NCI-H2029 (cell line): ENCODE measurements around the gene PRPF6.
A peak's percentile ranks its signal among the peaks of the same experiment; 100 is the strongest.

Experiments used
- DNase-seq: peaks from one replicate; lab custom pipeline; 2025; lab: John Stamatoyannopoulos, UW

Gene PRPF6

DNA sequence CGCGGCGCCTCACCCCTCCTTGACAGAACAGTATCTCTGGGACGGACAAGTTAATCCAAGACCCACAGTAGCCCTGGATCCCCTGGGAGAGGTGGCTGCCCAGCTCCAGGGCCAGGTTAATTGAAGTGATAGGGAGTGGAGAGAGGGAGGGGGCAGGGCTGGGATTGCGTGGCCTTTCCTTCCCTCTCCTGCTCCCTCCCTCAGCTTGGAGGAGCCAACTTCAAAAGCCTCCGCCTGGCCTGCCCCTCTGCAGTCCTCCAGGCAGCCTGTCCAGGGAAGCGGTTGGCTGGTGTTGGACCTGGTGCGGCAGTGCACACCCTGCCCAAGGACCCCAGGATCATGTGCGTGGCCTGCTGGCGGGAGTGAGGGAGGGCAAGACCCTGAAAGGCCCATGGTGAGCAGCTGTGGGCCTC, 55.0 kb downstream of the PRPF6 start, which contains the start of gene C20orf204:
Gene C20orf204 (plus strand): TSS at position 250 of the 413 bp plus-strand sequence. CDS start 142 bp downstream, at position 392.
- DNase-seq, result no peak

DNA sequence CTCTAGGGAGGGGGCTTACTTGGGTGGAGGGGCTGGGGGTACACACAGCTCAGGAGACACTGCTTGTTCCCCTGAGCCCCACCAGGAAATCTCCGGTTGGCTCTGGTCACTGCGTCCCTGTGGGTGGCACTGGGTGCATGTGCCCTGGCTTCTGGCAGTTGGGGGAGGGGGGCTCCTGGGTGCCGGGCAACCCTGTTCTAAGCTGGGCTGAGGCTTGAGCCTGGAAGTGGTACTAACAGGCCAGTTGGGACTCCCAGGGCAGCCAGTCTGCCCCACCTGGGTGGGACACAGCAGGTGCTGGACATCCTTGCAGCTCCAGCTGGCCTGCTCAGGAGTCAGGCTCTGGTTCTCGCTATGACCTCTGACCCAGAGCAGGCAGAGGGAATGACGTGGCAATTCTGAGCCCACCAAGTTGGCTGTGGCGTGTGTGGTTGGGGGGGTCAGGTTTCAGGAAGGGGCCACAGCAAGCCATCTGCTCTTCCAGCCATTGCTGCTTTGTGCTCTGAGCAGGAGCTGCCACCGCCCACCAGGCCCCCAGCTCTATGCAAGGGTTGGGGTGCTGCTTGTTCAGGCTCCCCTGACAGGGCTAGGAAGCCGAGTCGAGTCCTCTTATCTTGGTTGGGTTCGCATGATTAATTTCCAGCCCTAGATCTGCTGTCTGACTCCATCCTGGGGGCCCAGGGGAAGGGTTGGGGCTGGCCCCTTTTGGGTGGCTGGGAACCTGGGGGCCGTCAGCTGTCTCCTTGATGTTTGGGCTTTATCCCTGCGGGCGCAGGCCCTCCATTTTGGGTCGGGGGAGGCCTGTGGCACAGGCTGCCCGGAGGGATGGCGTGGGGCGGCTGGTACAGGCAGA, 55.6 kb downstream of the PRPF6 start:
- DNase-seq, result no peak

DNA sequence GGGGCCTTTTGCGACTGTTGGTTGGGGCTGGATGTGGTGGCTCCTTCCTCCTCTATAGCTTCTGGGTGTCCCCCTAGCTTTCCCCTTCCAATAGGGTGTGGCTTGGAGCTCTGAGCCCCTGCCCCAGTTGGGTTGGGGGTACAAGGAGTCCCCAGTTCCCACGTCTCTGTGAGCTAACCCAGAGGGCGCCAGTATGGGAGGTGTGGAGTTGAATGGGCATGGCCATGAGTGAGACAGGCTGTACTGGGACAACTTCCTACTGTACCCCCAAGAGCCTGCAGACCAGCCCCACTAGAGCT, 56.2 kb downstream of the PRPF6 start:
- DNase-seq, result no peak

DNA sequence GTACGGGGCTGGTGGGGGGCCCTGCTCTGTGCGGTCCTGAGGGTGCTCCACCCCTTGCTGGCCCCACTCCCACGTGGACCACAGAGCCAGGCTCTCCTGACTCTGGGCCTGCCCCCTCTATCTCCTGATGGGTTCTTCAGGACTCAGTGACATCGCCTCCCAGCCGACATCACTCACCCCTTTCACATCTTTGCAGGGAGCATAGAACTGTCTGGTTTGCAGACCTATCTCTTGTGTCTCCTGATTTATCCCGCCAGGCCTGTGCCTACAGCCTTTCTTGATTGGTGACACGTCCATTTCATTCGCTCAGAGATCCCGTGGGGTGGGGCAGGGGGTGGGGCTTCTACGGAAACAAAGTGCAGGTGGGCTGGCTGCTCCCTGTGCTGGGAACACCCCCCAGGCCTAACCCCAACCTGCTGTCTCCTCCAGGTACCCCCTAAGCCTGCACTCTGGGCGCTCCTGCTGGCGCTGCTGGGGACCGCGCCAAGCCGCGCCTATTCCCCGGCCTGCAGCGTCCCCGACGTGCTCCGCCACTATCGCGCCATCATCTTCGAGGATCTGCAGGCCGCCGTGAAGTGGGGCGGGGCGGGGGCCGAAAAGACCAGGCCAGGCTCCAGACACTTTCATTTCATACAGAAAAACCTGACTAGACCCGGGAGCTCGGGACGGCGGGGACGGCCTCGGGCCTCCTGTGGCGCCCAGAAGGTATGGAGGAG, 56.7 kb downstream of the PRPF6 start:
- no peak for DNase-seq

DNA sequence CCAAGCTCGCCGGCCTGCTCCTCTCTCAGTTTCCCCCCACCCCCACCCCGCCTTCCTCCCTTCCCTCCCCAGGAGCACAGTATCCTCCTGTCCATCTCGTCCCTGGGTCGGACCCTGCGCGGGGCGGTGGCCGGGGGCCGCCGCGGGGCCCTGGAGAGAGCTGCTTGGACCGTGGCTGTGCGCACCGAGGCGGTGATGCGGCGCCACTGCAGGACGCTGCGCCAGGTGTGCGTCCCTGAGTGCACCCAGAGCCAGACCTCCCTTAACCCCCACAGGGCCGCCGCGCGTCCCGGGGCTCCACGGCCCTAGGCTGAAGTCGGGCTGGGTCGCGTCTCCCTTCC, 57.3 kb downstream of the PRPF6 start:
- DNase-seq, result no peak

DNA sequence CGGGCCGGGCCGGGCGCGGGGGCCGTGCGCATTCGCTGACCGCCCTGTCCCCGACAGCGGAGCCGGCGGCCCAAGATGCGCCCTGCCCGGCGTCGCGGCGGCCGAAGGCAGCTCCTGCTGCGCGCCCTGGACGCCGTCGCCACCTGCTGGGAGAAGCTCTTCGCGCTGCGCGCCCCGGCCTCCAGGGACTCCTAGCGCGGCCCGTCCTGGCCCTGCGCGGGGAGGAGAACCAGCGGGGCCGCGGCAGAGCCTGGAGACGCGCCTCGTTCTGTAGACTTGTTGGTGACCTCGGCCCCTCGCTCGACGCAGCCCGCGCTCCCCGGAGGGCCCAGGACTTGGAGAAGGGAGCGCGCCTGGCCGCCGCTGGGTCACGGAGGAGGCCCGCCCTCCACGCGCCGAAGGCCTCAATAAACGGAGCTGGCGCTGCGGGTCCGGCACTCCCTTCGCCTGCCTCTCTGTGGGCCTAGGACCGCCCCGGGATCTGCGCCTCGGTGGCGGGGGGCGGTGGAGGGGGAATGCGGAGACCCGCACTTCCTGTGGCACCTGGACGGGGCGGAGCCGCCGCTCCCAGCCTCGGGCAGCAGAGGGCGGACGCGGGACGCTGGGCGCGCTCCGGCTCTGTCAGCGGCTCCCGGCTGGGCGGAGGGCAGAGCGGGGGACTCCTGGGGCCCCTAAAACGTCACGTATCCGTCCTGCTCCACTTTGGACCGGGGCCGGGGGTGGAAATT, 57.8 kb downstream of the PRPF6 start:
- DNase-seq, result peak; percentile 31

DNA sequence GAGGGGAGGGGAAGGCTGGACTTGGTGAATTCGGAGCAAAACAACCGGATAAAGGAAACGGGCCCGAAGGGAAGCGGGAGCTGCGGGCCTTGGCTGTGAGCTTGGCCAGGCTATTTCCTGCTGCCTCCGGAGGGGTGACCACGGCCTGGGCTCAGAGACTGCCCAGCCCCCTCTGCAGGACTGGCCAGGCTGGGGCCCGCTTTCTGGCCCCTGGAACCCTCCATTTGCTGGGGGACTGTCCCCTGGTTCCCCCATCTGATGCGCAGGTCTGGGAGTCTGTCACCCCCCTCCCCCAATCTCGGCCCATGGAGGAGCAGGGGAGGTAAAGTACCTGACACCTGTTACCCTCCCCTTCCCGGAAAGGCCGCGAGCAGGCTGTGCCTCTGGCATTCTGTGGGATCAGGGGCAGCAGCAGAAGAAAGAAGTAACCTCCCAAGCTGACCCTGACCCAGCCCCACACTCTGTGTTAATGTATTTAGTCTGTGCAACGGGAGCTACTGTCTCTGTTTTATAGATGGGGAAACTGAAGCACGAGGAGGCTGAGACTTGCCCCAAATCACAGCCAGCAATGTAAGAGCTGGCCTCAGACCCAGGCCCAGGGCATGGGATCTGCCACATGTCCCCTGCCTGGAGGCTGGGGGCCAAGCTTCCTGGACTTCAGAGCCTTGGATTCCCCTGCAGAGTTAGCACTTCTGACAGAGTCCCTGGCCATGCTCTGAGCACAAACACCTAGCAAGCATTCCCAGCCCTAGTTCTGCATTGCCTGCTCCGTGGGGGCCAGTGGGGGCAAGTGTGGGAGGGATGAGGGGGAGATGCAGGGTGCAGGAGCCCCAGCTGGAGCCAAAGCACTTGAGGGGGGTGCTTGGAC, 58.6 kb downstream of the PRPF6 start:
- no peak for DNase-seq

DNA sequence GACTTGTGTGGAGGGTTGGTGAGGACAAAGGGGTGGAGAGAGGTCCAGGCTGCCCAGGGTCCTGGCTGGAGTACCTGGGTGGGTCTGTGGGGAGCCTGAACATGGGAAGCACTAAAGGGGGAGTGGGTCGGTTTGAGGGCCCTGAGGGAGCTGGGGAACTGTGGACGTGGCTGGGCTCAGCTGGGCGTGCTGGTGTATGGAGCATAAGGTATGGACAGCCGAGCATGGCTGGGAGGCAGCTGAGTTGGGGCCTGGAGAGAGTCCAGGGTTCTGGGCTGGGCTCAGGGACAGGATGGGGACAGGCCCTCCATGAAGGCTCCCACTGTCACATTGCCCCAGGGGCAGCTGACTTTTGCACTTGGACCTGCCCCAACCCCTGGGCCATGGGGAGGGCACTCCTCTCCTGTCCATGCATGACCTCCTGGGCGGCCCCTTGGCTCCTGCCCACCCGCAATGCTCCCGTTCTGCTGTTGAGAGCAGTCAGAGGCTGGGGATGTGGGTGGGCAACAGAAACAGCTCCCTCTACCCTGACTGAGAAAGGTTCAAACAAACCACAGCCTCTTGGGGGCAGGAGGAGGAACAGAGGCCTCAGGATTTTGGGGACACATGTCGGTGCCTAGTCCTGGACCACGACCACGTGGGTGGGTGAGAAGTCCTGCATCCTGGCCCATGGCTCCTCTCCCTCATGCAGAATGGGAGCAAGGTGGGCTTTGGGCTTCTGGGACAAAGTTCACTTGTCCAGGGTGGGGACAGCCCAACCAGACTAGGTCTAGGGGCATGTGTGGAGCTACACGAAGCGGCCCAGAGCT, 59.5 kb downstream of the PRPF6 start:
- no peak for DNase-seq

DNA sequence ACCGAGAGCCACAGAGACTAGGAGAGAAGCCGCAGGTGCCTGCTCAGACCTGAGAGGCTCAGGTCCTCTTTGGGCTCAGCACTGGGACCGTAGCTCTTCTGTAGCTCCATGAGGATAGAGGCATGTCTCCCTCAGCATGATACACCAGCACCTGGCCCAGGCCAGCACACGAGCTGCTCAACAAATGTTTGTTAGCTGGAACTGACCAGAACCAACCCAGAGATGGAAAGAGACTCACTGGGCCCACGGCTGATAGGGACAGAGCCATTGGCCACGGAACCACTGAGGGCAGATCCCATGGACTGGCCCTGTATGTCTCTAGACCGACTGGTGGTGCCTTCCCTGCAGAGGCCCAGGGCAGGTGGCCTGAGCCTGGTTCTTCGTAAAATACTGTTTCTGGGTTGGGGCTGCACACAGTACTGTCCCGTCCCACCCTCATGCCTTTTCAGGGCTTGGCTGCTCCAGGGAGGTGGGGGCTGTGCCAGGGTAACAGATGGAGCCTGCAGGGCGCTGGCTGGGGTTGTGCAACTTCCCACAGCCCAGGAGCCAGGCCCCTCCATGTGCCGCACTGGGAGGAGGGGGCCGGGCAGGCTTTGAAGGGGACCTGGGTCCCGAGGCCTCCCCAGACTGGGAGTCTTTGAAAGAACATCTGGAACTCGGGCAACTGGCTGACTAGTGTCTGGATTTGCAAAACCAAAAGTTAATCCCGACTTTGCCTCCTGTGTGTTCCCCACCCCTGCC, 60.3 kb downstream of the PRPF6 start:
- no peak for DNase-seq

DNA sequence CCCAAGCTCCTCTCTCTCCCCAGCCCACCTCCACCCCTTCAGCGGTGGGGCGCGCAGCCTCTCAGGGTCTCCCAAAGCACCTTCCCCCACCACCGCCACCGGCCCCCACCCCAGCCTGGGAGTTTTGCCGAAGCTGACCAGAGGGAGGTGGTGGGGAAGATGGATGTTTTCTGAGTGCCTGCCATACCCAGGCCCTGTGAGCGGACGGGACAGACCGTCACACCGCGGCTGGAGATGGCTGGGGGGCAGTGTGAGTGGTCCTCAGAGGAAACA, 60.8 kb downstream of the PRPF6 start:
- DNase-seq, result no peak

DNA sequence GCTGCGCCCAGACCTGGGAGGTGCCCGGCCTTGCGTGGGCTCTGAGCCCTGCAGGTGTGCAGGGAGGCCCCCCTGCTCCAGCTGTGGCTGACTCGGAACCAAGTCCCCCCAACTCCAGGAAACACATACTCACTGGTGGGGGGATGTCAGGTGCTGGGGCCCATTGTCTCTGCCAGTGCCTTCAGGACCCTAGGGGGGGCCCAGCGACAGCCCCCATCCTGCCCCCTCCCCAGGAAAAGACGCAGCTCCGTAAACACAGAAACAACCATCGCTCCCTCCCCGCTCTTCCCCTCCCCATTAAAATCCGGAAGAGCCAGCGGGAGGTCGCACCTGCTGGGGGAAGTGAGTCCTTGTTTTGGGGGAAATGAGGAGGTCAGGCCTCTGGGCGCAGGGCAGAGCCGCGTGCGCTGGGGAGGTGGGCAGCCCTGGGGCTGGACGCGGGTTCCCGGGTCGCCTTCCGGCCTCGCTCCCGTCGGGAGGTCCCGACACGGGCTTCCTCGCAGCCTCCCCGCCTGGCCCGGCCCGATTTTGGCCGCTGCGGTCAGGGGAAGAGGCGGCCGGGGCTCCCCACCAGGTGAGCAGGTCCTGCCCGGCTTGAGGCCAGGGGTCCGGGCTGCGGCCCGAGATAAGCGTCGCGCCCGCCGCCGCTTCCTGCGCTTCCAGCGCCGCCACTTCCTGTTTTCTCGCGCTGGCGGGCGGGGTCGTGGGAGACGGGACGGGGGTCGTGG, 61.3 kb downstream of the PRPF6 start:
- DNase-seq, result no peak

DNA sequence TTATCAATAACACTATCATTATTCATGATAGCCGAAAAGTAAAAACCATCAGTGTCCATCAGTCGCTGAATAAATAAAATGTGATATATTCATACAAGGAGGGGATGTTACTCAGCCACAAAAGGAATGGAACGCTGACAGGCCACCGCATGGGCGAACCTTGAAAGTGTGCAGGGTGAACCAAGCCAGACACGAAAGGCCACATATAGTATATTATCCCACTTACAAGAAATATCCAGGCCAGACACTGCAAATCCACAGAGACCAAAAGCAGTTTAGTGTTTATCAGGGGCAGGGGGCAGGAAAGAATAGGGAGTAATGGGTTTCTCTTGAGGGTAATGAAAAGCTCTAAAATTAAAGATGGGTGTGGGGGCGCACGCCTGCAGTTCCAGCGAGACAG, 62.8 kb downstream of the PRPF6 start:
- no peak for DNase-seq

DNA sequence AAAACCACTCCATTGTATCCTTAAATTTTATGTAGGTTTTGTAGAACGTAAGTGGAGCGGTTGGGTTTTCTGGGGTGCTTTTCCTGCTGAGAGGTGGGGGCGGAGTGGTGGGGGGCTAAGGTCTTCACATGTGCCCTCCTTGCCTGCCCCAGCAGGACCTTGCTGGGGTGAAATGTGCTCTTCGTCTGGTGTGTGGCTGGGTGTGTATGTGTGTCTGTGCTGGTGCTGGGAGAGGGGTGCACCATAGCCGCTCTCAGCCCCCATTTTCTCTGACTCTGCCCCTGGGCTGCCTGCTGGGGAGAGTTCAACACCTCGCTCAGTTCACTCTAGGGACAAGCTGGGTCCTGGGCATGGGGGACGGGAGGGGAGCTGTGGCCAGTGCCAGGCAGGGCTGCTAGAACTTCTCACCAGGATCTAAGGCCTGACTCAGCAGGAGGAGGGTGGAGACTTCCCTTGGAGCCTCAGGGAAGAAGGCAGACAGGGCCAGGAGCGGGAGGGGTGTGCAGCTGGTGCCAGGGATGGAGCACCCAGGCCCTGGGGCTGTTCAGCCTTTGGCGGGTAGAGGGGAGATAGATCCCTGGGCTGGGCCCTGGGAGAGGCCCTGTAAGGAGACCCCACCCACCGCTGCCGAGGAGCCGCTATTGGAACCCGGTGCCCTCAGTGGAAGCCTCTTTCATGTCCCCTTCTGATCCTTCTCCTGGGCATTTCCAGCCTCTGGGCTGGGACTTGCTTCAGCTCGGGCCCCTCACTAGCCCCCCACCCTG, 63.7 kb downstream of the PRPF6 start:
- DNase-seq, result no peak

DNA sequence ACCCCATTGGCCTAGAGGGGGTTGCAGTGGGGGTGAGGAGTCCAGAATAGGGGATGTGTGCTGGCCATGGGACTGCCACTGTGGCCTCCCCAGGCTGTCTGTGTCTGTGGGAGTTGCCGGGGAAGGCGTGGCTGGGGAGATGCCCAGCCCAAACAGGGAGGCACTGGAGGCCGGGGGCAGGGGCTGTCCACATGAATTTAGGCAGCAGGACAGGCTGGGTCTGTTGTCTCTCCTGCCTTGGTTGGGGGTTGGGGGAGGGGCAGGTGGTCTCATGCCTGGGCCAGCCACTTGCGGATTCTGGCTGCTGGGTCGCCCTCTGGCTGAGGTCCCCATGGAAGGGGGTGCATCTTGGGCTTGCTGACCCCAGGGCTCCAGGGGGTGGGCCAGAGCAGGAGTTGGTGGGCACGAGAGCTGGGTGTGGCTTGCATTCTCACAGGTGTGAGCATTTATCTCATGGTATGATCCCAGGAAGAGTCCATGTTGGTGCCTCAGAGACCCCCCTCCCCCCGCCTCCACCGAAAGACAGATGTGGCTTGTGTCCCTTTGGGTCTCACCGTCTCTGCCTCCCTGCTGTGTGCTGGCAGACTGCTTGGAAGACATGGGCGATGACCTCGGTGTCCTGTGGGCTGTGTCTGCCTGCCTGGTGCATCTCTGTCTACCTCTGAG, 64.5 kb downstream of the PRPF6 start:
- no peak for DNase-seq

DNA sequence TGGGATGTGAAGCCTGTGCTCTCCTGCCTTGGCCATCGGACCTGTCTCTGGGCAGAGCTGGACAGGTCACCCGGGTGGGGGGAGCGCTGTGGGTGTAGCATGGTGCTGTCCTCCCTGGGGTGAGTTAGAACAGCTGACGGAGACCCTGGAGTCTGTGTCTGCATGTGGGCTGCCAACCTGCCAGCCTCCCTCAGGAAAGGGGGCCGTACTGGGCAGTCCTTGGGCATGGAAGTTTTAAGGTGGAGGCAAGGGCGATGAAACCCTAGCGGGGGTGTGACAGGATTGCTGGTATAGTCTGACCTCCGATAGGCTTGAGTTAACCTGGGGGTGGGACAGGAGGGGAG, 66.1 kb downstream of the PRPF6 start:
- no peak for DNase-seq

DNA sequence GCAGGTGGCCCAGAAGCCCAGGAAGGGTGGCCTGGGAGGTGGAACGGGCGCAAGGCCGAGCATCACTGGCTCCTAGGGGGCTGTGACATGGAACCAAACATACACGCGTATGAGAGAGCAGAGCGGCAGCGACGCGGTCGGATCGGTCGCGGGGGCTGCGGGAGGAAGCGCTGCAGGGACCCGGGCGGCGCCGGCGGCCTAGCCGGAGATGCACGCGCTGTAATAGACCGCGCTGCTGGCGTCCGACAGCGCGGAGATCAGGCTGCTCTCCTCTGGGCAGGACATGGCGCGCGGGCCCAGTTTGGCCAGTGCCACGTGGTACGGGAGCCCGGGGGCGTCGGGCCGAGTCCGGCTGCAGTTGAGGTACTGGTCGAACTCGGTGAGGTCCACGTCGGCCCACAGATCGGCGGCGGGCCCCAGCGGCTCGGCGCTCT, 67.1 kb downstream of the PRPF6 start:
- no peak for DNase-seq

DNA sequence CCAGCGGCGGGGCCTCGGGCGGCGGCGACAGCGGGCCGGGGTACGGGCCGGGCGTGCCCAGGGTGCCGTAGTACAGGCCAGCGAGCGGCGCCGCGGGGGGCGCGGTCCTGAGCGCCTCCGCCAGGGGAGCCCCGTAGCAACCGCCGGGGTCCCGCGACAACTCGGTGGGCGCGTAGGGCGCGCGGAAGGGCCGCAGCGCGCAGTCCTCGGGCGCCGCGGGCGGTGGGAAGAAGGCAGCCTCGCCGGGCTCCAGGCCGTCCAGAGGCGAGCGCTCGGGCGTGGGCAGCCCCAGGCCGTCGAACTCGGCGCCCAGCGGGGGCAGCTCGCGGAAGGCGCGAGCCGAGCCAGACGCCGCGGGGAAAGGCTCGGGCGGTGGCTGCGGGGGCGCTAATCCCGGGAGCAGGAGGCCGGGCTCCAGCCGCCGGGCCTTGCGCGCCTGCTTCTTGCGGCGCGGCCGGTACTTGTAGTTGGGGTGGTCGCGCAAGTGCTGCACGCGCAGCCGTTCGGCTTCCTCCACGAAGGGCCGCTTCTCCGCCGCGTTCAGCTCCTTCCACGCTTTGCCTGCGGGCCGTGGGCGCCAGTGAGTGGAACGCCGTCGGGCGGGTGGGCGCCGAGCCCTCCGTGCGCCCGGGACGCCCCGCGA, 67.6 kb downstream of the PRPF6 start:
- no peak for DNase-seq
